CD8-positive, alpha-beta memory T cell (primary cell): ENCODE results near the gene IGSF10. TPM values are rescaled to one million over a fixed set of nuclear protein-coding genes. Genes with fewer than 3 reads are reported as not detected.

Source experiments
- CTCF ChIA-PET: fragments of 350-600 bp; sonication (Branson Sonifier 250); formaldehyde crosslinking; loops from one replicate; lab custom pipeline; 2021; ENCODE audit warnings: antibody characterized with exemption; lab: Charles Lee
- POLR2A ChIA-PET: fragments of 350-600 bp; sonication (Branson Sonifier 250); formaldehyde crosslinking; loops from one replicate; lab custom pipeline; 2021; ENCODE audit warnings: antibody characterized with exemption; lab: Charles Lee
- DNase-seq, 5 donors: peaks; one replicate each; pipeline versions ENCODE4 v3.0.0 to v3.0.0-alpha.2; 2020 to 2022; ENCODE audit warnings: mixed read lengths in 1 of 5
- H3K27ac ChIP-seq: one replicate; pipeline ENCODE4 v1.7.0; 2013; ENCODE audit warnings: low read depth, mild to moderate bottlenecking, low read length, moderate library complexity
- H3K27me3 ChIP-seq: 2 replicates; pipeline ENCODE4 v1.7.0; 2013; ENCODE audit warnings: low read length, mild to moderate bottlenecking; ENCODE audit not compliant: insufficient read depth, poor library complexity, severe bottlenecking
- H3K36me3 ChIP-seq: 2 replicates; pipeline ENCODE4 v1.7.0; 2013; ENCODE audit warnings: mild to moderate bottlenecking, low read length, moderate library complexity; ENCODE audit not compliant: insufficient read depth
- H3K4me1 ChIP-seq: 2 replicates; pipeline ENCODE4 v1.7.0; 2013; ENCODE audit warnings: mild to moderate bottlenecking, low read length, moderate library complexity; ENCODE audit not compliant: insufficient read depth
- H3K4me3 ChIP-seq: 2 replicates; pipeline ENCODE4 v1.7.0; 2013; ENCODE audit warnings: mild to moderate bottlenecking, low read length
- H3K9me3 ChIP-seq: 2 replicates; pipeline ENCODE4 v1.7.0; 2013; ENCODE audit warnings: mild to moderate bottlenecking, low read length
- H3K27ac Mint-ChIP-seq, 8 donors: one replicate each; pipeline ENCODE4 v1.8.0; 2020 to 2021; ENCODE audit warnings: mixed read lengths in 8 of 8, mild to moderate bottlenecking in 6 of 8, inconsistent platforms in 3 of 8, moderate library complexity in 3 of 8
- H3K27me3 Mint-ChIP-seq, 2 donors: one replicate each; pipeline ENCODE4 v1.8.0; 2020 to 2021; ENCODE audit warnings: mixed read lengths in 2 of 2, mild to moderate bottlenecking in 1 of 2, moderate library complexity in 1 of 2
- H3K36me3 Mint-ChIP-seq, 3 donors: one replicate each; pipeline ENCODE4 v1.8.0; 2020 to 2021; ENCODE audit warnings: mixed read lengths in 3 of 3, inconsistent platforms in 1 of 3, mild to moderate bottlenecking in 1 of 3
- H3K4me1 Mint-ChIP-seq, 3 donors: one replicate each; pipeline ENCODE4 v1.8.0; 2020 to 2021; ENCODE audit warnings: mixed read lengths in 3 of 3, inconsistent platforms in 1 of 3, mild to moderate bottlenecking in 1 of 3
- H3K4me3 Mint-ChIP-seq, 7 donors: one replicate each; pipeline ENCODE4 v1.8.0; 2020 to 2021; ENCODE audit warnings: mixed read lengths in 7 of 7, mild to moderate bottlenecking in 6 of 7, moderate library complexity in 4 of 7, inconsistent platforms in 2 of 7
- H3K9me3 Mint-ChIP-seq, 5 donors: one replicate each; pipeline ENCODE4 v1.8.0; 2020 to 2022; ENCODE audit warnings: mixed read lengths in 5 of 5, mild to moderate bottlenecking in 3 of 5, moderate library complexity in 2 of 5, inconsistent platforms in 1 of 5
- polyA plus RNA-seq: library from polyadenylated mRNA; unstranded; fragments of 300-500 nt; fragmentation: Illumina TruSeq; gene quantifications from one replicate; pipeline ENCODE4 v1.2.3, GENCODE V29; 2021
- total RNA-seq, 2 experiments: library from RNA; stranded (reverse); gene quantifications; one replicate each; pipeline ENCODE4 v1.2.3, GENCODE V29; 2021

IGSF10 gene
- total and polyA plus RNA-seq, 3 experiments from 2014 or later, result not detected

DNA sequence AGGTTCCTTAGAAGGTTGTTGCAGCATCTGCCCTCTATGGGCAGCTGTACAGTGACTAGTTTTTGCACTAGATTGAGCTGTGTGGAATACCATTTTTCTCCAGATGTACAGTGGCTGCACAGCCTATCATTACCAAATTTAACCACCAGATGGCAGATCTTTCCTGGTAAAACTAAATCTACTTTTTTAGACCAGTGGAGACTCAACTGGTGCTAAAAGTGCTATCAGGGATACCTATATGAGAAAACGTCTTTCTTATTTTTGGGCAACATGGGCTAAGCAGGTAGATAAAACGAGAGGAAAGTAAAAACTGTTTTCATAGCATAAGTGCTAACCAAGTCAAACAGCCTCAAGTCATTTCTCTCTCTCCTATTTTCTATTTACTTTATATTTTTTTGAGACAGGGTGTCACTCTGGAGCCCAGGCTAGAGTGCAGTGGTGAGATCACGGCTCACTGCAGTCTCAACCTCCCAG, 21.2 kb downstream of the IGSF10 start:
- Mint-ChIP-seq H3K27me3 (peaks cover 0 to 7% of the 10 kb centered on the region in 2 donors), H3K27ac (no peak overlapping the region), H3K9me3 (no peaks in the 10 kb centered on the region), H3K4me1 (no peaks in the 10 kb centered on the region), H3K4me3 (no peak overlapping the region), H3K36me3 (no peaks in the 10 kb centered on the region)
- DNase-seq, result peak in 1 of 5 donors; percentile 15
- POLR2A ChIA-PET, result no interaction called here
- CTCF ChIA-PET, result interaction anchor here (0.9 kb wide), 1 partner anchor 500 kb away, joined by 3 read pairs; no protein-coding TSS in a partner anchor
- Histone ChIP-seq H3K9me3 (no peaks in the 10 kb centered on the region), H3K4me1 (no peaks in the 10 kb centered on the region), H3K27me3 (no peaks in the 10 kb centered on the region), H3K36me3 (no peaks in the 10 kb centered on the region), H3K4me3 (no peak overlapping the region), H3K27ac (no peak overlapping the region)

DNA sequence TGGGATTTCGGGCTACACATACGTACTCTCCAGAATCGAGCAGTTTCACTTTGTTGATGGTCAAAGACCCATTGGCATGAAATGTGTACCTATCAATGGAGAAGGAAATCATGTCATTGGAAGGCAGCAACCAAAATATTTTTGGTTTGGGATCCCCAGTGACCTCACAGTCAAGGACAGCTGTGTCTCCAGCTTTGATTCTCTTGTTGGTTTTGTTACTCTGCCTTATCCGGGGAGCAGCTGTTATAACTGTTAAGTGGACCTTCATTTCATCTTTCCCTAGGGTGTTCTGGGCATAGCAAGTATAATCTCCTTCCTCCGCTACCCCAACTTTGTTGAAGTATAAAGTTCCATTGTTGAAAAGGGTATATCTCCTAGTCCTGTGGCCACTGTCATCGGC, 23.0 kb downstream of the IGSF10 start:
- DNase-seq, result no peak
- Mint-ChIP-seq H3K9me3 (no peaks in the 10 kb centered on the region), H3K36me3 (no peaks in the 10 kb centered on the region), H3K27ac (peak overlapping the region in 1 of 8 donors; percentile 14), H3K27me3 (peaks cover 0 to 4% of the 10 kb centered on the region in 2 donors), H3K4me3 (no peak overlapping the region), H3K4me1 (no peaks in the 10 kb centered on the region)
- no peak overlapping the region for H3K4me3 ChIP-seq
- H3K9me3 ChIP-seq, result no peaks in the 10 kb centered on the region
- ChIA-PET CTCF (interaction anchor here (1.0 kb wide), 1 partner anchor 481 kb away, joined by 3 read pairs; no protein-coding TSS in a partner anchor), POLR2A (no interaction called here)
- no peaks in the 10 kb centered on the region for H3K27me3 ChIP-seq
- no peak overlapping the region for H3K27ac ChIP-seq
- no peaks in the 10 kb centered on the region for H3K4me1 ChIP-seq
- H3K36me3 ChIP-seq, result no peaks in the 10 kb centered on the region

DNA sequence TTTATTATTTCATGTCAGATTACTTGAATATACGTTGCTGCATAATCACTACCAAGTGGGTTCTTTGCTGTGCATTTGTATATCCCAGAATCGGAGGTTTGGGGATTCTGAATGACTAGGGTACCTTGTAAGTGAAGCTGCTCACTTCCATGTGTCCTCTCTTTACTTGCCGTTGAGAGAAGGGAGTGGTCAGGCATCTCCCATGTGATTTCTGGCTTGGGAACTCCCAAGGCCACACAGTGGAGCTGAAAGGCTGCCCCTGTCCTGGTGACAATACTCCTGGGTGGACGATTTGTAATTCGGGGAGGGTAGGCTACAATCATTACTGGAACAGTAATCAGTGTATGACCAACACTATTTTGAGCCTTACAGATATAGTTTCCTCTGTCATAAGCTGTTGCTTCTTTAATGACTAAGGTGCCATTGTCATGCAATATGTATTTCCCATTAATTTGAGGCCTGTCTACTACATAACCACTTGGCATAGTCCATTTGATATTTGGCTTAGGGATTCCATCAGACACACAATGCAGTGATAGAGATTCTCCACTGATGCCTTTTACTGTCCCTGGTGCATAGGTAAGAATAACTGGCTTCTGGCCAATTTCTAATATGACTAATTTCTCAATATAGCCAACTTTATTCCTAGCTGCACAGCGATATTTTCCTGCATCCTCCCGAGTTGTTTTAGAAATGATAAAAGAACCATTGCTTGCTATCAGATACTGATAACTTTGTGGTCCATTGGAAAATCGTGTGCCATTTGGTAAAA, 24.0 kb downstream of the IGSF10 start:
- Mint-ChIP-seq H3K27ac (no peak overlapping the region), H3K27me3 (peaks cover 0 to 4% of the 10 kb centered on the region in 2 donors), H3K36me3 (no peaks in the 10 kb centered on the region), H3K9me3 (no peaks in the 10 kb centered on the region), H3K4me1 (no peaks in the 10 kb centered on the region), H3K4me3 (no peak overlapping the region)
- Histone ChIP-seq H3K27me3 (no peaks in the 10 kb centered on the region), H3K9me3 (no peaks in the 10 kb centered on the region), H3K27ac (no peak overlapping the region), H3K4me3 (no peak overlapping the region), H3K4me1 (no peaks in the 10 kb centered on the region), H3K36me3 (no peaks in the 10 kb centered on the region)
- ChIA-PET POLR2A (no interaction called here), CTCF (interaction anchor here (1.0 kb wide), 1 partner anchor 482 kb away, joined by 3 read pairs; no protein-coding TSS in a partner anchor)
- no peak for DNase-seq

DNA sequence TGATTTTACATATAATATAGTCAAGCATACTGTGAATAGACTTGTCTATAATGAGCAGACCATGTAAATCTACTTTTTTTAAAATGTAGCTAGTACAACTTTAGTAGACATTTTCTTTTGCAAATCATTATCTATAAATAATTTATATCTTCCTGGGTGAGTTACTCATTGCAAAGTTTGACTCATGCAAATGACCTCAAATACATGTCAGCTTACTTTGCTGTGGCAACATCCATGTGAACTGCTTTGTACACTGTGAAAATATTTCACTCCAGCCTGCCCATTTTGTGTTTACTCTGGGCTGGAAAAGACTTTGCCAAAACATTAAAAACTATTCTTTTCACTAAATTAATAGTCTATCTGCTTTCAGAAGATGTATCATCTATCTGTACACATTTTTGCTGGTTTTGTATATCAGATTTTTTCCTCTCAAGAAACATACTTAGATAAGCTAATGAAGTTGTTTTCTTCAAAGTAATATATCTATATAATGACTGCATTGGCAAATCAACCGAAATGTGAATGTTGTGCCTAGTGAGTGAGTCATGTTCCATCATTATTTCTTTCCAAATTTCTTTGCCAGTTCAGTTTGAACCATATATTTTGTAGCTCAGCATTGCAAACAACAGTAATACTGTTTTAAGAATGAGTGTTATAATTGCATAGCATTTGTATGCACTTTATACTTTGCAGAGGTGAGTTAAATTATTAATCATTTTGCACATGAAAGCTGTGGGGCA, 26.5 kb downstream of the IGSF10 start:
- POLR2A ChIA-PET, result no interaction called here
- no peaks in the 10 kb centered on the region for H3K36me3 Mint-ChIP-seq

DNA sequence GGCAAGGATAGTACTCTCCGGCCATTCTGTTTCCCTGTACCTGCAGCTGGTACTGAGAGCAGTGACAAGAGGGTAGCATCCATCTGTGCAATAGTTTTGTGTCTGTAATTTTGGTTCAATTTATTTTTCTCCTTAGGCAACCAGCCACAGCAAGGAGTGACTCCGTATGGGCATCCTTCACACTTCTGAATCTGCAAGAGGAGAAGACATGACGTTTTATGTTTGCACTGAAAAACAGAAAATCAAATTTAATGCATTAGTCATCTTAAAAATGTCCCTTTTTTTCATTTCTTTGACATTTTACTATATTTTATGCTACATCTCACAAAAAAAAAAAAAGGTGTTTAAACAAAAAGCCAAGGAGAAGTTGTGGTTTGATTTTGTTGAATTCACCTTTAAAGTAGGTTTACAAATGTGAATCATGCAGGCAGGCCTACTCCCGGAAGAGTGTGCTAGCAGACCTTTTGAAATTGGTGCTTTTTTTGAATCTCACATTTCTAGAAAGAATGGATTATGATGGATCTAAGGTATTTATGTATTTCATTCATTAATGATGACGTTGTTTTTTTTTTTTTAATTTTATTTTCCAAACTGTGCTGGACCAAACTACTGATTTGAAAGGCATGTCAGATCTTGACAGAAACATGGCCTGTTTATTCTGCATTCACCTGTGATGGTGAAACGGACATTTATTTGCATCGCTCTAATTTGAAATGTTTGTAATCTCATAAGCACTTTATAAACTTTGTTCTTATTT, 28.1 kb downstream of the IGSF10 start:
- Mint-ChIP-seq H3K4me1 (no peaks in the 10 kb centered on the region), H3K9me3 (no peaks in the 10 kb centered on the region), H3K4me3 (no peak overlapping the region), H3K27ac (no peak overlapping the region), H3K27me3 (peaks cover 0 to 6% of the 10 kb centered on the region in 2 donors), H3K36me3 (no peaks in the 10 kb centered on the region)
- Histone ChIP-seq H3K9me3 (no peaks in the 10 kb centered on the region), H3K27ac (no peak overlapping the region), H3K36me3 (no peaks in the 10 kb centered on the region), H3K4me3 (no peak overlapping the region), H3K4me1 (no peaks in the 10 kb centered on the region), H3K27me3 (no peaks in the 10 kb centered on the region)
- no peak for DNase-seq
- ChIA-PET POLR2A (no interaction called here), CTCF (no interaction called here)

More for the DNA sequence above, 26.5 kb downstream of the IGSF10 start:
- Mint-ChIP-seq H3K4me3 (no peak overlapping the region), H3K27me3 (peaks cover 0 to 6% of the 10 kb centered on the region in 2 donors), H3K4me1 (no peaks in the 10 kb centered on the region), H3K27ac (no peak overlapping the region), H3K9me3 (no peaks in the 10 kb centered on the region)
- Histone ChIP-seq H3K27ac (no peak overlapping the region), H3K4me1 (no peaks in the 10 kb centered on the region), H3K27me3 (no peaks in the 10 kb centered on the region), H3K9me3 (no peaks in the 10 kb centered on the region), H3K36me3 (no peaks in the 10 kb centered on the region), H3K4me3 (no peak overlapping the region)
- CTCF ChIA-PET, result no interaction called here
- DNase-seq, result no peak

DNA sequence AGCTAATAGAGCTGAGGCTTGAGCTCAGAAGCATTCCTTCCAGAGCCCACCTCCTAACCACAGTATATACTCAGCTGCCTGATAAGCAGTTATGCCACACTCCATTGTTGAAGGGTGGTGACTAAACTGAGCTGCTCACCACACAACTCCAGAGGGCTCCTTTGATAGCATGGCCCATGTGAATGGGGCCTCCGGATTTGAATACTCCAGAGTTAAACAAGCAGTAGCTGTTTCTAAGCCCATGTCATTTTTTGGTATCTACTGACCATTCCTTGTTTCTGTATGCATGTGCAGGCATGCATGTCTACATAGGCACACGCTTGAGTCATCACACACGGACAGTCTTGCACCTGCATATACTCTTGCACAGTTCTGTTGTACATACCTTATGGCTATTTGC, 28.9 kb downstream of the IGSF10 start:
- Mint-ChIP-seq H3K4me1 (no peaks in the 10 kb centered on the region), H3K36me3 (no peaks in the 10 kb centered on the region), H3K9me3 (no peaks in the 10 kb centered on the region), H3K27me3 (peaks cover 0 to 6% of the 10 kb centered on the region in 2 donors), H3K27ac (no peak overlapping the region), H3K4me3 (no peak overlapping the region)
- Histone ChIP-seq H3K4me3 (no peak overlapping the region), H3K27ac (no peak overlapping the region), H3K27me3 (no peaks in the 10 kb centered on the region), H3K36me3 (no peaks in the 10 kb centered on the region), H3K4me1 (no peaks in the 10 kb centered on the region), H3K9me3 (no peaks in the 10 kb centered on the region)
- no peak for DNase-seq
- ChIA-PET POLR2A (no interaction called here), CTCF (no interaction called here)

DNA sequence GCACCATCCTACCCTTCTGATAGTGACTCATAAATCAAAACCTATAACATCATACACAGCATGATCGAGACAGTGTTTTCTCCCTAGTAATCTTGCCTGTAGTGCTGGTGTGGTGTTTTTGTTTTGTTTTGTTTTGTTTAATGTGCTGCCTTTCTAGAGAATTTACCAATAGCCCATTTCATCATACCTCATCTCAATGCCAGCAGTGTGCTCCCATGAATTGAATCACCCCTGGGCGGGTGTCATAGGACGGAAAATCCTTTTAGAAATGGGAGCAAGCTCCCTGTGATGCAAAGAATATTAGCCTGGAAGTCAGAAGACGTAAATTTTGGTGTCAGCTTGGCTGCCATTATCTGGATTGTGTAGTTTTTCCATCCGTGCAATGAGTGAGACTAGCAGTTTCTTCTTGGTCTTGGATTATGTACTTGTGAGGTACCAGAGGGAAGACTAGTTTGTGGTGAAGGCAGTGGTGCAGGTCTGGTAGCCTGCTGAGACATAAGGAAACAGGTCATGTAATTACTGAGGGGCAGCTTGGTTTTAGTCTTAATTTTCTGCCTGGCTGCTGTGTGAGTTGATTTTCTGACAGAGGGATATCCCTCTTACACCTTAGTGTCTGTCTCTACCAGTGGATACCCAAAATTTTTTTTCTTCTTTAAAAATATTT, 29.9 kb downstream of the IGSF10 start:
- H3K27me3 Mint-ChIP-seq, result peaks cover 0 to 6% of the 10 kb centered on the region in 2 donors
- POLR2A ChIA-PET, result no interaction called here
- no peaks in the 10 kb centered on the region for H3K9me3 Mint-ChIP-seq
- H3K27ac ChIP-seq, result no peak overlapping the region
- H3K36me3 ChIP-seq, result no peaks in the 10 kb centered on the region
- no peak for DNase-seq
- no peak overlapping the region for H3K4me3 Mint-ChIP-seq
- no peak overlapping the region for H3K4me3 ChIP-seq
- no peaks in the 10 kb centered on the region for H3K4me1 ChIP-seq
- H3K36me3 Mint-ChIP-seq, result no peaks in the 10 kb centered on the region
- CTCF ChIA-PET, result no interaction called here
- H3K27ac Mint-ChIP-seq, result no peak overlapping the region
- H3K4me1 Mint-ChIP-seq, result no peaks in the 10 kb centered on the region
- H3K9me3 ChIP-seq, result no peaks in the 10 kb centered on the region
- no peaks in the 10 kb centered on the region for H3K27me3 ChIP-seq
